Right cardiac atrium (tissue), 5 donors: ENCODE data around the gene MTAP. TPM values are rescaled to one million over a fixed set of nuclear protein-coding genes. Genes with fewer than 3 reads are reported as not detected.

ENCODE experiments used
- ATAC-seq, 2 donors: fragments of 200-7000 bp; cut with Tn5 transposase; one replicate each; pipeline versions ENCODE4 v1.8.0 to v1.9.1; 2020; ENCODE audit warnings: moderate library complexity in 2 of 2, mild to moderate bottlenecking in 1 of 2
- DNase-seq, 3 donors: peaks; one replicate each; pipeline ENCODE4 v3.0.0-alpha.2; 2020
- H3K27ac ChIP-seq: one replicate; pipeline ENCODE4 v1.5.1; 2013; ENCODE audit warnings: mild to moderate bottlenecking, low read length, control low read depth, moderate library complexity
- H3K27me3 ChIP-seq: one replicate; pipeline ENCODE4 v1.6.1; 2013; ENCODE audit not compliant: control insufficient read depth, insufficient read depth
- H3K4me1 ChIP-seq: one replicate; pipeline ENCODE4 v1.6.1; 2013; ENCODE audit warnings: low read length; ENCODE audit not compliant: control insufficient read depth, insufficient read depth
- H3K4me3 ChIP-seq: one replicate; pipeline ENCODE4 v1.5.1; 2013; ENCODE audit warnings: low read length, control low read depth
- H3K9me3 ChIP-seq: one replicate; pipeline ENCODE4 v1.6.1; 2013; ENCODE audit warnings: low read length; ENCODE audit not compliant: control insufficient read depth
- WGBS: extraction: QIAGEN DNeasy Blood & Tissue Kit; methylation state at CpG from one replicate; pipeline ENCODE4 v1.1.7; 2013; 5-methylcytosine and 5-hydroxymethylcytosine counted together
- intact Hi-C, 4 donors: fragments of 100-400 bp; cut with DNase I; formaldehyde crosslinking; loops; one replicate each; pipeline versions ENCODE4 v1.11.0 to v1.14.0; 2022 to 2023
- polyA plus RNA-seq: library from polyadenylated mRNA; stranded (reverse); fragments of 200-250 nt; gene quantifications from one replicate; pipeline ENCODE4 v1.2.3, GENCODE V29; 2013
- total RNA-seq, 4 donors: library from RNA; stranded (reverse); fragmentation: NEBNext Ultra II Directional; extraction: Animal tissue kit (Norgen Biotek cat#: 25700); gene quantifications; one replicate each; pipeline ENCODE4 v1.2.1, GENCODE V29; 2021
- donor health status: healthy with polysubstance abuse.
- donor health status: DM: no; HTN: yes; CAD: no.
- donor health status: DM: no; HTN: no; CAD: no.
- donor health status: DM: no; HTN: yes; CAD: no; lungs with severe emphysema.
- donor health status: DM: yes; HTN: yes; CAD: no.

MTAP gene
- total and polyA plus RNA-seq, 5 donors = 7.4 to 22.3 (median 22.2) TPM

GRCh38 chr9:21872696-21873095 is 70.3 kb downstream of the MTAP start:
- Histone ChIP-seq H3K9me3 (no peaks in the 10 kb centered on the region), H3K4me3 (no peak overlapping the region), H3K4me1 (no peaks in the 10 kb centered on the region), H3K27me3 (no peaks in the 10 kb centered on the region), H3K27ac (no peak overlapping the region)
- intact Hi-C loops = no loop called here
- no peak for DNase-seq
- WGBS = 58% methylated on average over 1 of the region's 1 CpG
- ATAC-seq = no peak

- no peak for ATAC-seq
- Histone ChIP-seq H3K9me3 (no peaks in the 10 kb centered on the region), H3K4me3 (no peak overlapping the region), H3K4me1 (no peaks in the 10 kb centered on the region), H3K27me3 (no peaks in the 10 kb centered on the region), H3K27ac (no peak overlapping the region)
- no peak for DNase-seq
- intact Hi-C loops = no loop called here
- WGBS = 62% methylated on average over 6 of the region's 6 CpGs
Measured at GRCh38 chr9:21873540-21874221, 71.2 kb downstream of the MTAP start.

GRCh38 chr9:21875893-21876292 is 73.5 kb downstream of the MTAP start:
- no peak for ATAC-seq
- WGBS = 96% methylated on average over 4 of the region's 4 CpGs
- intact Hi-C loops = no loop called here

GRCh38 chr9:21883642-21884041 is 81.2 kb downstream of the MTAP start:
- Histone ChIP-seq H3K4me1 (no peaks in the 10 kb centered on the region), H3K27me3 (no peaks in the 10 kb centered on the region), H3K4me3 (no peak overlapping the region), H3K27ac (no peak overlapping the region), H3K9me3 (no peaks in the 10 kb centered on the region)
- intact Hi-C loops = no loop called here
- ATAC-seq (no peak), DNase-seq (no peak)
- WGBS = 75% methylated on average over 3 of the region's 3 CpGs

More at GRCh38 chr9:21875893-21876292, 73.5 kb downstream of the MTAP start:
- no peak overlapping the region for H3K27ac ChIP-seq
- DNase-seq = no peak
- H3K4me3 ChIP-seq = no peak overlapping the region
- H3K9me3 ChIP-seq = no peaks in the 10 kb centered on the region
- no peaks in the 10 kb centered on the region for H3K4me1 ChIP-seq
- H3K27me3 ChIP-seq = no peaks in the 10 kb centered on the region

- no peak overlapping the region for H3K27ac ChIP-seq
- no peaks in the 10 kb centered on the region for H3K4me1 ChIP-seq
- H3K27me3 ChIP-seq = no peaks in the 10 kb centered on the region
- DNase-seq (no peak), ATAC-seq (no peak)
- no peak overlapping the region for H3K4me3 ChIP-seq
- WGBS = 100% methylated on average over 1 of the region's 1 CpG
- intact Hi-C loops = no loop called here
- H3K9me3 ChIP-seq = no peaks in the 10 kb centered on the region
Measured at GRCh38 chr9:21889673-21890072, 87.2 kb downstream of the MTAP start.

- intact Hi-C loops = no loop called here
- DNase-seq (no peak), ATAC-seq (no peak)
- WGBS = 98% methylated on average over 5 of the region's 5 CpGs
- Histone ChIP-seq H3K27me3 (no peaks in the 10 kb centered on the region), H3K27ac (no peak overlapping the region), H3K4me3 (no peak overlapping the region), H3K4me1 (no peaks in the 10 kb centered on the region), H3K9me3 (no peaks in the 10 kb centered on the region)
Measured at GRCh38 chr9:21890696-21891095, 88.3 kb downstream of the MTAP start.

GRCh38 chr9:21901546-21901945 is 99.1 kb downstream of the MTAP start:
- Histone ChIP-seq H3K9me3 (no peaks in the 10 kb centered on the region), H3K4me1 (no peaks in the 10 kb centered on the region), H3K4me3 (no peak overlapping the region), H3K27ac (no peak overlapping the region), H3K27me3 (no peaks in the 10 kb centered on the region)
- 89% methylated on average over 1 of the region's 1 CpG for WGBS
- intact Hi-C loops = no loop called here
- DNase-seq (no peak), ATAC-seq (no peak)

- Histone ChIP-seq H3K4me1 (no peaks in the 10 kb centered on the region), H3K27ac (no peak overlapping the region), H3K4me3 (no peak overlapping the region), H3K9me3 (no peaks in the 10 kb centered on the region), H3K27me3 (no peaks in the 10 kb centered on the region)
- no peak for ATAC-seq
- 56% methylated on average over 1 of the region's 1 CpG for WGBS
- intact Hi-C loops = no loop called here
- no peak for DNase-seq
Measured at GRCh38 chr9:21902136-21902535, 99.7 kb downstream of the MTAP start.

GRCh38 chr9:21903380-21903965 is 101.0 kb downstream of the MTAP start:
- Histone ChIP-seq H3K27ac (no peak overlapping the region), H3K4me1 (no peaks in the 10 kb centered on the region), H3K4me3 (no peak overlapping the region), H3K27me3 (no peaks in the 10 kb centered on the region), H3K9me3 (no peaks in the 10 kb centered on the region)
- DNase-seq (no peak), ATAC-seq (no peak)
- intact Hi-C loops = no loop called here
- WGBS = 92% methylated on average over 7 of the region's 7 CpGs

GRCh38 chr9:21904371-21904770 is 101.9 kb downstream of the MTAP start:
- DNase-seq (no peak), ATAC-seq (no peak)
- Histone ChIP-seq H3K4me3 (no peak overlapping the region), H3K9me3 (no peaks in the 10 kb centered on the region), H3K27ac (no peak overlapping the region), H3K27me3 (no peaks in the 10 kb centered on the region), H3K4me1 (no peaks in the 10 kb centered on the region)
- 85% methylated on average over 4 of the region's 4 CpGs for whole genome bisulfite sequencing
- intact Hi-C loops = no loop called here

GRCh38 chr9:21904776-21905175 is 102.3 kb downstream of the MTAP start:
- Histone ChIP-seq H3K27me3 (no peaks in the 10 kb centered on the region), H3K27ac (no peak overlapping the region), H3K4me3 (no peak overlapping the region), H3K4me1 (no peaks in the 10 kb centered on the region), H3K9me3 (no peaks in the 10 kb centered on the region)
- no peak for ATAC-seq
- 81% methylated on average over 3 of the region's 3 CpGs for WGBS
- DNase-seq = no peak
- intact Hi-C loops = no loop called here

GRCh38 chr9:21906213-21906612 is 103.8 kb downstream of the MTAP start:
- H3K4me3 ChIP-seq = no peak overlapping the region
- DNase-seq = no peak
- intact Hi-C loops = no loop called here
- ATAC-seq = no peak
- H3K27me3 ChIP-seq = no peaks in the 10 kb centered on the region
- no peaks in the 10 kb centered on the region for H3K9me3 ChIP-seq
- 96% methylated on average over 4 of the region's 4 CpGs for WGBS
- no peak overlapping the region for H3K27ac ChIP-seq
- H3K4me1 ChIP-seq = no peaks in the 10 kb centered on the region
